GM12878 (cell line): ENCODE data around the gene IMMT. TPM values are rescaled to one million over a fixed set of nuclear protein-coding genes. Genes with fewer than 3 reads are reported as not detected.
A peak's percentile ranks its signal among the peaks of the same experiment; 100 is the strongest.

Experiments
- ATAC-seq: fragments of 200-7000 bp; cut with Tn5 transposase; 3 replicates; pipeline ENCODE4 v1.9.1; 2020; ENCODE audit warnings: mild to moderate bottlenecking, moderate library complexity
- BruUV-seq: library from RNA; stranded (reverse); fragments of 400-500 nt; replicated peaks from 2 replicates; lab custom pipeline; 2021; lab: Mats Ljungman, UMichigan
- CTCF ChIA-PET: fragments of 300-600 bp; sonication (Branson Sonifier 250); formaldehyde crosslinking; extraction: SDS; loops from one replicate; lab custom pipeline; 2021; ENCODE audit warnings: inconsistent platforms; lab: Yijun Ruan, JAX
- POLR2A ChIA-PET: fragments of 350-600 bp; formaldehyde crosslinking; extraction: SDS; loops from one replicate; lab custom pipeline; 2021; ENCODE audit warnings: inconsistent platforms; lab: Charles Lee
- RAD21 ChIA-PET: fragments of 300-600 bp; sonication (Branson Sonifier 250); formaldehyde crosslinking; loops from one replicate; lab custom pipeline; 2023; ENCODE audit warnings: antibody characterized with exemption; ENCODE audit not compliant: unreplicated experiment; lab: Charles Lee
- SMC1A ChIA-PET: fragments of 300-600 bp; sonication (Branson Sonifier 250); formaldehyde crosslinking; loops from one replicate; lab custom pipeline; 2023; ENCODE audit not compliant: unreplicated experiment, uncharacterized antibody; lab: Charles Lee
- DNase-seq: peaks from one replicate; pipeline ENCODE4 v3.0.0-alpha.2; 2011; ENCODE audit warnings: low read depth, low spot score
- FAIRE-seq: peaks from 3 replicates; lab custom pipeline; 2011; peaks lifted over from hg19 to GRCh38; lab: Jason Lieb, UNC
- H2AFZ ChIP-seq: 2 replicates; pipeline ENCODE4 v1.6.0; 2011; ENCODE audit warnings: low read depth, low read length, control low read depth; ENCODE audit not compliant: control insufficient read depth
- H3K27ac ChIP-seq: 2 replicates; pipeline ENCODE4 v1.5.1; 2011; ENCODE audit warnings: control low read depth; ENCODE audit not compliant: control insufficient read depth, insufficient read depth
- H3K27me3 ChIP-seq, 2 experiments: replicated peaks in 1 of 2; 2 replicates each; pipeline versions ENCODE4 v1.6.0 to v1.6.1; 2011; ENCODE audit warnings: low read length in 1 of 2; ENCODE audit not compliant: control insufficient read depth in 2 of 2, insufficient read depth in 2 of 2
- H3K36me3 ChIP-seq, 2 experiments: 2 replicates each; pipeline ENCODE4 v1.5.1; 2011; ENCODE audit warnings: low read length in 1 of 2; ENCODE audit not compliant: control insufficient read depth in 2 of 2, insufficient read depth in 2 of 2
- H3K4me1 ChIP-seq: 2 replicates; pipeline ENCODE4 v1.6.1; 2011; ENCODE audit warnings: mild to moderate bottlenecking, low read length, moderate library complexity, mixed read lengths; ENCODE audit not compliant: control insufficient read depth, insufficient read depth
- H3K4me2 ChIP-seq: 2 replicates; pipeline ENCODE4 v1.6.0; 2011; ENCODE audit warnings: control low read depth; ENCODE audit not compliant: control insufficient read depth, insufficient read depth
- H3K4me3 ChIP-seq: fragments of 200-600 bp; sonication (generic); 2 replicates; pipeline ENCODE4 v1.5.1; 2016
- H3K79me2 ChIP-seq: 2 replicates; pipeline ENCODE4 v1.6.0; 2011; ENCODE audit warnings: low read length; ENCODE audit not compliant: control insufficient read depth, insufficient read depth
- H3K9ac ChIP-seq: 2 replicates; pipeline ENCODE4 v1.8.0; 2011; ENCODE audit warnings: low read length, control low read depth, mixed read lengths; ENCODE audit not compliant: control insufficient read depth, insufficient read depth
- H3K9me3 ChIP-seq: replicated peaks from 3 replicates; pipeline ENCODE4 v1.5.1; 2011; ENCODE audit warnings: mild to moderate bottlenecking, low read length; ENCODE audit not compliant: control insufficient read depth, insufficient read depth
- H4K20me1 ChIP-seq: 2 replicates; pipeline ENCODE4 v1.6.0; 2011; ENCODE audit not compliant: control insufficient read depth, insufficient read depth
- CBX5 ChIP-seq: sonication (generic); IDR thresholded peaks from 2 replicates; pipeline ENCODE4 v1.6.1; 2016; ENCODE audit warnings: low read depth, moderate library complexity, mild to moderate bottlenecking, inconsistent platforms
- GATAD2B ChIP-seq: fragments of 450-650 bp; conservative IDR thresholded peaks from 2 replicates; pipeline ENCODE4 v1.6.1; 2017; ENCODE audit warnings: low read depth, mild to moderate bottlenecking, moderate library complexity
- MEF2A ChIP-seq: IDR thresholded peaks from 2 replicates; pipeline ENCODE4 v1.6.1; 2011; ENCODE audit warnings: low read depth, mild to moderate bottlenecking, low read length, moderate library complexity; ENCODE audit not compliant: insufficient read depth
- USF2 ChIP-seq: IDR thresholded peaks from 2 replicates; pipeline ENCODE4 v1.6.1; 2011; ENCODE audit warnings: low read depth, low read length, improper control_type of control experiment, borderline replicate concordance
- ZNF274 ChIP-seq: IDR thresholded peaks from one replicate; pipeline ENCODE4 v1.8.0; 2011; ENCODE audit not compliant: insufficient read length, insufficient read depth
- WGBS: methylation state at CpG from one replicate; pipeline ENCODE4 v1.1.6; 2016; ENCODE audit warnings: low lambda C conversion rate; ENCODE audit not compliant: insufficient replicate concordance, insufficient coverage; ENCODE audit errors: missing lambda C conversion rate; 5-methylcytosine and 5-hydroxymethylcytosine counted together
- in situ Hi-C: fragments of 300-500 bp; cut with MboI; formaldehyde crosslinking; loops from 9 replicates; pipeline ENCODE4 v1.14.3; 2018; ENCODE audit warnings: mixed read lengths
- intact Hi-C: fragments of 100-400 bp; cut with micrococcal nuclease; formaldehyde crosslinking; loops from one replicate; pipeline ENCODE4 v1.14.2; 2022; ENCODE audit not compliant: unreplicated experiment
- polyA plus RNA-seq, 11 experiments: library from polyadenylated mRNA; depleted of rRNA in 4 of 11; unstranded in 6 of 11; stranded (reverse) in 5 of 11; fragments of >200 nt; fragmentation: Nextera tagmentation in 4 of 11; fragmentation: Illumina TruSeq in 1 of 11; extraction: Ambion mirVana in 4 of 11; extraction: Trizol in 1 of 11; gene quantifications; 1 replicate in 1 of 11; 2 replicates in 10 of 11; pipeline versions ENCODE4 v1.2.1 to v1.2.3, GENCODE V29; 2011 to 2016; ENCODE audit warnings: inconsistent platforms in 2 of 11, missing spikeins in 2 of 11, low read depth in 1 of 11
- total RNA-seq, 4 experiments: library from RNA; depleted of rRNA in 3 of 4; stranded (reverse); fragments of >200 nt in 3 of 4; fragmentation: Illumina TruSeq in 1 of 4; extraction: Trizol in 1 of 4; gene quantifications; 2 replicates each; pipeline versions ENCODE4 v1.2.1 to v1.2.3, GENCODE V29; 2013 to 2021

The IMMT gene
- total and polyA plus RNA-seq, 10 of the 15 experiments (the other 5 are each of a cell fraction or from before 2014, with no cell fraction given): 78.4 to 149 (median 98.7) TPM

GRCh38 chr2:86218124-86218523 is 22.9 kb upstream of the IMMT start:
- no peak for DNase-seq
- TF ChIP-seq USF2: no peak
- no peak for TF ChIP-seq MEF2A
- no peak for TF ChIP-seq ZNF274
- no peak for TF ChIP-seq GATAD2B
- no peak for TF ChIP-seq CBX5
- no peaks in the 10 kb centered on the region for H3K79me2 ChIP-seq
- intact Hi-C loops: no loop called here
- CTCF ChIA-PET: interaction anchor here (1.4 to 1.6 kb wide), 2 partner anchors 141 to 159 kb away, joined by 3 read pairs; no protein-coding TSS in a partner anchor
- no peaks in the 10 kb centered on the region for H4K20me1 ChIP-seq
- no peak overlapping the region for H3K4me3 ChIP-seq
- no peak overlapping the region for H3K4me2 ChIP-seq
- no peak overlapping the region for H3K9ac ChIP-seq
- no peaks in the 10 kb centered on the region for H3K9me3 ChIP-seq
- POLR2A ChIA-PET: no interaction called here
- RAD21 ChIA-PET: interaction anchor here (1.5 to 10.1 kb wide), 2 partner anchors 78 to 142 kb away, joined by 4 to 181 read pairs; no protein-coding TSS in a partner anchor
- SMC1A ChIA-PET: interaction anchor here (1.5 kb wide), 1 partner anchor 152 kb away, joined by 3 read pairs; no protein-coding TSS in a partner anchor
- no peak overlapping the region for H2AFZ ChIP-seq
- in situ Hi-C loops: no loop called here
- no peak overlapping the region for H3K27ac ChIP-seq
- peak; percentile 11; the same call in 1 of the 3 replicates for ATAC-seq
- no peaks in the 10 kb centered on the region for H3K27me3 ChIP-seq
- BruUV-seq: no TSS peak
- peaks cover 3 to 4% of the 10 kb centered on the region in 2 experiments; a peak in 3 of 4 replicates for H3K36me3 ChIP-seq
- WGBS: 55% methylated on average over 4 of the region's 4 CpGs
- H3K4me1 ChIP-seq: no peaks in the 10 kb centered on the region
- no peak for FAIRE-seq
